GM12892 (cell line): ENCODE data around the gene SMIM35.

Experiments used
- POLR2A ChIP-seq: IDR thresholded peaks from 2 replicates; pipeline ENCODE4 v1.6.1; 2011; ENCODE audit warnings: low read depth, low read length, control low read depth
- POLR2AphosphoS5 ChIP-seq: IDR thresholded peaks from 2 replicates; pipeline ENCODE4 v1.6.1; 2011; ENCODE audit warnings: low read depth, low read length, control low read depth
- TAF1 ChIP-seq: IDR thresholded peaks from 2 replicates; pipeline ENCODE4 v1.6.1; 2011; ENCODE audit warnings: low read depth, mild to moderate bottlenecking, control low read depth, low read length, borderline replicate concordance

GRCh38 chr11:118003456-118003855 is 83.3 kb downstream of the SMIM35 start:
- TF ChIP-seq POLR2A, result no peak
- no peak for TF ChIP-seq POLR2AphosphoS5
- no peak for TF ChIP-seq TAF1
